Mesendoderm (in vitro differentiated cells): ENCODE data around the gene TASL. TPM values are rescaled to one million over a fixed set of nuclear protein-coding genes. Genes with fewer than 3 reads are reported as not detected.

ENCODE experiments used
- DNase-seq: peaks from one replicate; pipeline ENCODE4 v3.0.0; 2013
- H2AK5ac ChIP-seq: 2 replicates; pipeline ENCODE4 v1.6.1; 2013; ENCODE audit warnings: low read length, inconsistent platforms
- H2BK120ac ChIP-seq: 2 replicates; pipeline ENCODE4 v1.6.1; 2013; ENCODE audit warnings: low read depth, mild to moderate bottlenecking, low read length, moderate library complexity, mixed read lengths
- H2BK15ac ChIP-seq: replicated peaks from 2 replicates; pipeline ENCODE4 v1.6.1; 2013; ENCODE audit warnings: low read depth, mild to moderate bottlenecking, moderate library complexity
- H2BK5ac ChIP-seq: 2 replicates; pipeline ENCODE4 v1.6.1; 2013; ENCODE audit warnings: low read length, inconsistent platforms
- H3K18ac ChIP-seq: 2 replicates; pipeline ENCODE4 v1.6.1; 2013; ENCODE audit warnings: mild to moderate bottlenecking, low read length, mixed read lengths
- H3K23ac ChIP-seq: one replicate; pipeline ENCODE4 v1.6.1; 2013; ENCODE audit warnings: low read length
- H3K27ac ChIP-seq: 2 replicates; pipeline ENCODE4 v1.5.1; 2013; ENCODE audit warnings: low read depth, mild to moderate bottlenecking, inconsistent platforms, low read length, moderate library complexity
- H3K27me3 ChIP-seq: 2 replicates; pipeline ENCODE4 v1.6.1; 2013; ENCODE audit warnings: low read length, control low read depth, mild to moderate bottlenecking, inconsistent platforms; ENCODE audit not compliant: insufficient read depth, poor library complexity
- H3K36me3 ChIP-seq: 2 replicates; pipeline ENCODE4 v1.6.1; 2013; ENCODE audit warnings: low read length, inconsistent platforms; ENCODE audit not compliant: control insufficient read depth, insufficient read depth
- H3K4ac ChIP-seq: one replicate; pipeline ENCODE4 v1.6.1; 2013; ENCODE audit warnings: low read depth, mild to moderate bottlenecking, low read length, moderate library complexity
- H3K4me1 ChIP-seq: 2 replicates; pipeline ENCODE4 v1.6.1; 2013; ENCODE audit warnings: low read depth, low read length, inconsistent platforms; ENCODE audit not compliant: control insufficient read depth
- H3K4me2 ChIP-seq: 2 replicates; pipeline ENCODE4 v1.6.1; 2013; ENCODE audit warnings: low read length
- H3K4me3 ChIP-seq: 2 replicates; pipeline ENCODE4 v1.5.1; 2013; ENCODE audit warnings: mild to moderate bottlenecking, low read length
- H3K56ac ChIP-seq: one replicate; pipeline ENCODE4 v1.6.1; 2013; ENCODE audit warnings: low read length
- H3K79me1 ChIP-seq: 2 replicates; pipeline ENCODE4 v1.6.1; 2013; ENCODE audit warnings: low read length, inconsistent platforms
- H3K79me2 ChIP-seq: 2 replicates; pipeline ENCODE4 v1.6.1; 2013; ENCODE audit warnings: mild to moderate bottlenecking, low read length; ENCODE audit not compliant: control insufficient read depth, insufficient read depth
- H3K9ac ChIP-seq: 2 replicates; pipeline ENCODE4 v1.6.1; 2013; ENCODE audit warnings: low read length, inconsistent platforms
- H4K5ac ChIP-seq: one replicate; pipeline ENCODE4 v1.6.1; 2013; ENCODE audit warnings: low read length
- H4K8ac ChIP-seq: one replicate; pipeline ENCODE4 v1.6.1; 2013; ENCODE audit warnings: low read depth, mild to moderate bottlenecking, control low read depth, low read length, moderate library complexity
- WGBS: extraction: QIAGEN DNeasy Blood & Tissue Kit; methylation state at CpG from one replicate; pipeline ENCODE4 v1.1.7; 2013; ENCODE audit warnings: low lambda C conversion rate, missing lambda C conversion rate; ENCODE audit not compliant: insufficient coverage; ENCODE audit errors: extremely low coverage; 5-methylcytosine and 5-hydroxymethylcytosine counted together
- small RNA-seq: library from polyadenylated mRNA; stranded (forward); fragments of <200 nt; extraction: miRNeasy Mini kit (QIAGEN cat#:217004); gene quantifications from one replicate; pipeline ENCODE3, GENCODE V24; 2013; ENCODE audit not compliant: insufficient read depth

TASL gene

DNA sequence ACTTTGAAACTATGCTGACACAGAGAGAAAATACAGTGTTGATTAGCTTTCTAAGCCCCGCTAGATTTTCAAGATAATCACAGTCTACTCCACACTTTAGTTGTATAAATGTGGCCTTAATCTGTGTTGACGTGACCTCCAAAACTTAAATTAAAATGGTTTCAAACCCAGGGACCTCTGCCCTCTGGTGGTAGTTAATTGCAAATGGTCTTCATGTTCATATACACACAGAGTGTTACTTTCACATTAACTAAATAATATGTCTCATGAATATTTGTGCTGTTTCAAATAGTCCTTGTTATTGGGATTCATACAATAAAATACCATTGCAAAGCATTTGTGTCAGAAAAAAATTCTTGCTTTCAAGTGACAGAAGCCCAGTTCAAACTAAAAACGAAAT lies 64.3 kb downstream of the TASL start:
- WGBS, result no CpG with 5 or more reads among the region's 3 CpGs
- Histone ChIP-seq H3K4me3 (no peak overlapping the region), H3K9ac (no peak overlapping the region), H3K27ac (no peak overlapping the region), H4K8ac (no peak overlapping the region), H4K5ac (no peak overlapping the region), H2BK5ac (no peak overlapping the region), H2AK5ac (no peak overlapping the region), H3K18ac (no peak overlapping the region), H3K4me1 (no peaks in the 10 kb centered on the region), H3K4me2 (no peak overlapping the region), H3K56ac (no peak overlapping the region), H3K79me2 (no peaks in the 10 kb centered on the region), H3K36me3 (no peaks in the 10 kb centered on the region), H3K4ac (no peak overlapping the region), H2BK15ac (no peak overlapping the region), H3K23ac (no peak overlapping the region), H3K79me1 (no peaks in the 10 kb centered on the region), H2BK120ac (no peak overlapping the region), H3K27me3 (no peaks in the 10 kb centered on the region)
- DNase-seq, result no peak

Small RNA genes lying within 50 kb of the gene (small RNA-seq; reads per million reads assigned to genes)
- not detected for gene CKS1BP6
